Measurements from ENCODE around the gene SERAC1.
"Not testable (repeated sequence)": the region's sequence is repeated elsewhere in the genome, so short reads cannot be mapped to it uniquely, and the experiment has no call there.

The SERAC1 gene

DNA sequence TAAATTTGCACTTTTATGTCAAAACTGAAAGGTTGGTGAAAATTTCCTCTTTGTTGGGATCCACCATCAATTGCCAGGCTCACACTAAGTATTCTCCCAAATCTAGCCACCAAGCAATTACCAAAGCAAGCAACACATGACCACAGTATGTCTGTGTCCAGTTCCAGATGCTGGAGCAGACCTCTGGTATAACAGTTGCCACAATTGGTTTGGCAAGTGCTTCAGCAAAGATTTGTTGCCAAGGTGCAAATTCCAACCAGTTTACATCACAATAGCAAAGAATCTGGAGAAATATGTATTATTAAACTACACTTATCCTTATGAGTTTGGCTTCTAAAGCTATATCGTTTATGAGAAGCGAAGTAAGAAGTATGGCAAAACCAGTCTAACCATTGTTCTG lies 6.5 kb upstream of the SERAC1 start:
- no peak for DNase-seq (ENCODE audit: low read depth in 2 of 2)

GRCh38 chr6:158174024-158174423 lies 6.0 kb upstream of the SERAC1 start:
- DNase-seq (ENCODE audit: low read depth in 2 of 2), result no peak

DNA sequence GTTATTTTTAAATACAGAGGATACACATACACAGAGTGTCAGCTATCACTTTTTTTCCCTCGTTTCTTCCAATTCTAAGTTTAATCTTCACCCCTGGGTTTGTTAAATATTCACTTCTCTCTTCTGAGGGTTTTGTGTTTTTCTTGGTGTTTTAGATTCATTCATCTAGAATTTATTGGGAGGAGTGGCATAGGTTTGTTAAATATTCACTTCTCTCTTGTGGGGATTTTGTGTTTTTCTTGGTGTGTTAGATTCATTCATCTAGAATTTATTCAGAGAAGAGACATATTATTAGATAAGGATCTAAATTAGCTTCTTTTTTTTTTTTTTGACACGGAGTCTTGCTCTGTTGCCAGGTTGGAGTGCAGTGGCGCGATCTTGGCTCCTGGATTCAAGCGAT lies 3.9 kb upstream of the SERAC1 start:
- DNase-seq (ENCODE audit: low read depth in 2 of 2), result no peak

DNA sequence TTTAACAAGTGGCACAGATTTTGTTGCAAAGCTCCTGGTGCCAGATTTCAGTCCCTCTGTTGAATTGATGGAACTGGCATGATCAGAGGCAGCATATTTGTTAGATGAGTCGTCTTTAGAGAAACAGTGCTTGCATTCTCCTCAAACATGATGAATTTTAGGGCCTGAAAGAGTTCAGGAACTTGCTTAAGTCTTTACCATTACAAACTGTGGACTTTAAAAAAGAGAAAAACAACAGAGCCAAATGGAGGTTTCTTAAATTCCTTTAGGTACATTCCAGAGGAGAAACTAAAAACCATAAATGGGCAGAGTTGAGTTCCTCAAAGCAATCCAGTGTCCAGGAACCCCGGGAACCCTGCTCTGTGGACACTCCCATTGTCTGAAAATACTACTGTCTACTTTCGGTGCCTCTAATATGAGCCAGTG lies 2.6 kb upstream of the SERAC1 start:
- DNase-seq (ENCODE audit: low read depth in 2 of 2), result no peak

- not testable (repeated sequence) for DNase-seq (ENCODE audit: low read depth in 2 of 2)
These were observed 1.6 kb upstream of the SERAC1 start for GRCh38 chr6:158169634-158170033.

DNA sequence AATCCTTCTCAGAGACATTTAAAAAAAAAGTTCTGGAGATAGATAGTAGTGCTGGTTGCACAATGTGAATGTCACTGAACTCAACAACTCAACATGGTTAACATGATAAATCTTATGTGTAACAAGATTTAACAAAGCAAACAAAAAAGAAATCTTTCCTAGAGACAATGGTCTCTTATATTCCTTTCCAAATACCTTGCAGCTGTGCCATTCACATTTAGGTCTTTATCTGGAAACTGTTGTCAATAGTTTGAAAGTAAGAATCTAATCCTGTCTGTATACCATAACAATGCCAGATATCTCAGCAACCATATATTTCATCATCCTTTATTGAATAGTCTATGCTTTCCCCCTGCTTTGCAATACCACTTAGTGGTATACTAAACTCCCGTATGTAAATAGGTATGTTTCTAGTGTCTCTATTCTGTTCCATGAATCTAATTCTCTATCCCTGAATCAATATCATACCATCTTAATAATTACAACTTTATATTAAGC lies 2.1 kb downstream of the SERAC1 start:
- no peak for DNase-seq (ENCODE audit: low read depth in 2 of 2)

- DNase-seq (ENCODE audit: low read depth in 2 of 2), result no peak
These were observed 3.4 kb downstream of the SERAC1 start for GRCh38 chr6:158164579-158165170.

- DNase-seq (ENCODE audit: low read depth in 2 of 2), result no peak
These were observed 6.4 kb downstream of the SERAC1 start for GRCh38 chr6:158161566-158162254.

GRCh38 chr6:158160932-158161539 lies 7.0 kb downstream of the SERAC1 start:
- DNase-seq (ENCODE audit: low read depth in 2 of 2), result no peak

- DNase-seq (ENCODE audit: low read depth in 2 of 2), result no peak
These were observed 9.3 kb downstream of the SERAC1 start for GRCh38 chr6:158158748-158159147.

DNA sequence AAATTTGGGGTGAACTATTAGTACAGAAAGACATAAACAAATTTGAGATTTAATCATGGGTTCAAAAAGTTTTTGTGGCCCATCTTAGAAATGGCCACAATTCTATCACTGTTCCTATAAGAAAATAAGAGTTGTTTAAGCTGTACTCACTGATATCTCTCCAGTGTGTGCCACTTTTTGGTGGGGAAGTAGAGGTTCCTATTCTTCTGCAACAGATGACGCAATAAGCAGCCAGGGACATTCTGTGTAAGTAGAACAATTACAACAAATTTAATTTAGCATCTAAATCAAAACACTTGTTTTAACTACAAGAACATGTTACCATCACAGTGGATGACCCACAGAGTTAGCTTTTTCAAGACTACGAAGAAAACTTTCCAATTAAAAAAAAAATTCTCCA lies 9.9 kb downstream of the SERAC1 start:
- DNase-seq (ENCODE audit: low read depth in 2 of 2), result no peak

- no peak for DNase-seq (ENCODE audit: low read depth in 2 of 2)
These were observed 10.8 kb downstream of the SERAC1 start for GRCh38 chr6:158157064-158157764.

DNA sequence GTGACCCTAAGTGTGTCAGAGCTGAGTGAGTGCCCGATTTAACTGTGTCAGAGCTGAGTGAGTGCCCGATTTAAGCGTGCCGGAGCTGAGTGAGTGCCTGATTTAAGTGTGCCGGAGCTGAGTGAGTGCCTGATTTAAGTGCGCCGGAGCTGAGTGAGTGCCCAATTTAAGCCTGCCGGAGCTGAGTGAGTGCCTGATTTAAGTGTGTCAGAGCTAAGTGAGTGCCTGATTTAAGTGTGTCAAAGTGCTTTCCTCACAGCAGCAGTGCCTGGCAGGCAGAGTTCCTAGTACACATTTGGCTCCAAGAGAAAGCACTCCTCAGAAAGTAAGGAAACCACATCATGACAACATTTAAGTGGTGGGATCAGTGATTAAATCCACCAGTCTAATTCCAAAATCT lies 13.2 kb downstream of the SERAC1 start:
- DNase-seq (ENCODE audit: low read depth in 2 of 2), result no peak

DNA sequence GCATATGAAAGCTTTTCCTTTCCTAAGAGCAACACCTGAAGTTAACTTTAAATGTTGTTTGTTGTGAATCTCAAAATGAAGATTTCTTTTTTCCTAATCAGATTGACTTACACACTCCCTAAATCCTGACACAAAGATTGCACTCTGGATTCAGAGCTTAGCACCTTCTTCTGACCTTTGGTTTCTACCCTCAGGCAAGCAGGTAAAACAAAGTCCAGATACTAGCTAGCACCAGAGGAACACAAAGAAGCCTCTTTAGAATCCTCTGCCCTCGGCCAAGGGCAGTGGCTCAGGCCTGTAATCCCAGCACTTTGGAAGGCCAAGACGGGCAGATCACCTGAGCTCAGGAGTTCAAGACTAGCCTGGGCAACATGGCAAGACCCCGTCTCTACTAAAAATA lies 14.5 kb downstream of the SERAC1 start:
- DNase-seq (ENCODE audit: low read depth in 2 of 2), result no peak

DNA sequence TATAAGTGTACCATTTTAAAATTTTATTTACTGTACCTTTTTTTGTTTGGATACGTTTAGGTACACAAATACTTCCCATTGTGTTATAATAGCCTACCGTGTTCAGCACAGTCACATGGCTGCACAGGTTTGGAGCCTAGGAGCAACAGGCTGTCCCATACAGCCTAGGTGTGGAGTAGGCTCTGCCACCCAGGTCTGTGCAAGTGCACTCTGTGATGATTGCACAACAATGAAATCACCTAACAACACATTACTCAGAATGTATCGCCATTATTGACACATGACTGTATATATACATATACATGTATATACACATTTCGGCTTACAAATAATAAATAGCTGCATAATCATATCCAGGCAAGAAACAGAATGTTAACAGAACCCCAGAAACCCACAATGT lies 15.4 kb downstream of the SERAC1 start:
- DNase-seq (ENCODE audit: low read depth in 2 of 2), result no peak

GRCh38 chr6:158152025-158152424 lies 16.0 kb downstream of the SERAC1 start:
- DNase-seq (ENCODE audit: low read depth in 2 of 2), result not testable (repeated sequence)

GRCh38 chr6:158150701-158151100 lies 17.4 kb downstream of the SERAC1 start:
- no peak for DNase-seq (ENCODE audit: low read depth in 2 of 2)

DNA sequence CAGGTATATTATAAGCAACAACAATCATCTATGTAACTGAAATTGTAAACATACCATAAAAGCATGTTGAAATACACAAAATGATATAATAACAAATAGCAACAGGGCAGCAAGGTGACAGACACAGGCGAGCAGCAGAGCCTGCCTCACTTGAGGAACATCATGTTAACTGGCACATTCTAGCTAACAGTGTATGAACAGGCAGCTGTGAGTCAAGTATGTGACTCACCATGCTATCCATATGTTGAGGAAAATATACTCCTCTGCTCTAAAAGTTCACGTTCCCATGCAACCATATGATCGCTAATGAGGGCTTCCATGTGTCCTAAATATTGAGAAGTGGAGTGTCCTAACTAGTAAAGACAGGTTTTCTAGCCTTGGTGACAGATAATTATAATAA lies 18.4 kb downstream of the SERAC1 start:
- no peak for DNase-seq (ENCODE audit: low read depth in 2 of 2)

DNA sequence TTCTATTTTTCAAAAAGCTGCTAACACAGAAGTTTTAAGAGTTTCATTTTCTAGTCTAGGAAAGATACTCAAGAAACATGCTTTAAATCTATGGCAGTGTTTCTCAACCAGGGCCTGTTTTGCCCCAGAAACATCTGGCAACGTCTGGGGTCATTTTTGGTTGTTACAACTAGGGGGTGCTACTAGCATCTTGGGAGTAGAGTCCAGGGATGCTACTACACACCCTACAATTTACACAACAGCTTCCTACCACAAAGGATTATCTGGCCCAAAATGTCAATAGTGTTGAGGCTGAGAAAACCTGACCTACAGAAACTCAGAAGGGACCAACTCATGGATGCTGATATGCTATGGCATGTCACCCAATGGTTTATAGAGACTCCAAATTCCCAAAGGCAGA lies 24.4 kb downstream of the SERAC1 start:
- DNase-seq (ENCODE audit: low read depth in 2 of 2), result no peak

DNA sequence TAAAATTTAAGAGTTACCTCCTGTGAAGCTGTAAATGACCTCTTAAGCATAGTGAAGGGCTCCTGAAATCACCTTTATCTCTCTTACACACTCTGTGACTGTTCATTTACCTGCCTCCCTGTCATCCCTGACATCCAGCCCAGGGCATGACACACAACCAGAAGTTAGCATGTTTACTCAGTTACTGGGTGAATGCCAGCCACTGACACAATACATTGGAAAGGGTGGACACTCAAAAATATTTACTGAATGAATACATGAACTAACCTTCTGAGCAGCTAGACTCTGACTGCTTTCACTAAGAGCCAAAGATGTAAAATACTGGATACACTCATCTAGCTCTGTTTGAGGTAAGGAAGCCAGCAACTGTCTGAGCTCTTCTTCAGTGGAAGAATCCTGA lies 25.3 kb downstream of the SERAC1 start:
- no peak for DNase-seq (ENCODE audit: low read depth in 2 of 2)

- no peak for DNase-seq (ENCODE audit: low read depth in 2 of 2)
These were observed 36.1 kb downstream of the SERAC1 start for GRCh38 chr6:158131926-158132325.

- no peak for DNase-seq (ENCODE audit: low read depth in 2 of 2)
These were observed 42.8 kb downstream of the SERAC1 start for GRCh38 chr6:158125271-158125670.

DNA sequence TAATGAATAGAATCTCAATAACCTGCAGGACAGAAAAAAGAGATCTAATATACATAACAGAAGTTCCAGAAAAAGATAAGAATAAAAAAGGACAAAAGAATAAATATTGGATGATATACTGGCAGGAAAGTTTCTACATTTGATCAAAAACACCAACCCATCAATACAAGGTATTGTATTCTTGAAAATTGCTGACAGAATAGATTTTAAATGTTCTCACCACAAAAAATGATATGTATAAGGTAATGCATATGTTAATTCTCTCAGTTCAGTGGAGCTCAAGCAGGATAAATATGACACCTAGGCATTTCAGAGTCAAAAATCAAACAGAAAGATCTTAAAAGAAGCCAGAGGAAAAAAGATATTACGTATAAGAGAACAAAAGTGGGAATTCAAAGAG lies 43.8 kb downstream of the SERAC1 start:
- DNase-seq (ENCODE audit: low read depth in 2 of 2), result no peak
